SU-DHL-6 (cell line): Measurements from ENCODE around the gene ATL2.

Source experiments
- H2AFZ ChIP-seq: fragments of 200-600 bp; sonication (generic); 2 replicates; pipeline ENCODE4 v1.6.1; 2014; ENCODE audit warnings: low read depth, mild to moderate bottlenecking, moderate library complexity, mixed read lengths, antibody characterized with exemption, low read length; ENCODE audit not compliant: severe bottlenecking
- H3F3A ChIP-seq: fragments of 200-600 bp; shearing (Covaris generic); 2 replicates; pipeline ENCODE4 v1.6.0; 2016; ENCODE audit warnings: antibody characterized with exemption, mild to moderate bottlenecking; ENCODE audit not compliant: insufficient read depth
- H3K27ac ChIP-seq: fragments of 200-600 bp; sonication (generic); 2 replicates; pipeline ENCODE4 v1.5.1; 2016; ENCODE audit warnings: low read depth, mild to moderate bottlenecking, low read length, moderate library complexity, mixed read lengths
- H3K27me3 ChIP-seq: fragments of 200-600 bp; sonication (generic), shearing (Covaris generic); 2 replicates; pipeline ENCODE4 v1.6.0; 2014; ENCODE audit warnings: mild to moderate bottlenecking, low read length
- H3K36me3 ChIP-seq: fragments of 200-600 bp; sonication (generic); 2 replicates; pipeline ENCODE4 v1.6.1; 2014; ENCODE audit warnings: mild to moderate bottlenecking, low read length, mixed read lengths
- H3K4me2 ChIP-seq: fragments of 300-600, 200-600 bp; shearing (Covaris generic), sonication (generic); 2 replicates; pipeline ENCODE4 v1.6.0; 2014; ENCODE audit warnings: low read length, low read depth, mild to moderate bottlenecking; ENCODE audit not compliant: poor library complexity, severe bottlenecking
- H3K4me3 ChIP-seq: fragments of 200-600 bp; sonication (generic); 2 replicates; pipeline ENCODE4 v1.5.1; 2014; ENCODE audit warnings: antibody characterized with exemption, low read length, mild to moderate bottlenecking, mixed read lengths; ENCODE audit not compliant: insufficient read depth, poor library complexity, severe bottlenecking
- H3K79me2 ChIP-seq: fragments of 200-600 bp; sonication (generic); 2 replicates; pipeline ENCODE4 v1.6.1; 2014; ENCODE audit warnings: mild to moderate bottlenecking, low read length, moderate library complexity; ENCODE audit not compliant: insufficient read depth
- H3K9ac ChIP-seq: fragments of 200-600 bp; sonication (generic); 2 replicates; pipeline ENCODE4 v1.7.0; 2014; ENCODE audit warnings: mild to moderate bottlenecking, low read length
- H3K9me2 ChIP-seq: fragments of 200-600 bp; sonication (generic); replicated peaks from 2 replicates; pipeline ENCODE4 v1.6.1; 2014; ENCODE audit warnings: low read length; ENCODE audit not compliant: insufficient read depth
- H3K9me3 ChIP-seq: fragments of 200-600 bp; sonication (generic); 2 replicates; pipeline ENCODE4 v1.6.1; 2014; ENCODE audit warnings: low read length, mixed read lengths; ENCODE audit not compliant: insufficient read depth
- H4K20me1 ChIP-seq: fragments of 200-600 bp; sonication (generic); 2 replicates; pipeline ENCODE4 v1.6.1; 2014; ENCODE audit warnings: low read depth, mild to moderate bottlenecking, antibody characterized with exemption, low read length, moderate library complexity, mixed read lengths
- EZH2phosphoT487 ChIP-seq: fragments of 200-600 bp; sonication (generic), shearing (Covaris generic); conservative IDR thresholded peaks from 2 replicates; pipeline ENCODE4 v1.6.1; 2018; ENCODE audit warnings: mild to moderate bottlenecking, antibody characterized with exemption, low read length, moderate library complexity, mixed read lengths
- TF ChIP-seq, protein P1 (sequence below): fragments of 200-600 bp; sonication (generic); IDR thresholded peaks from one replicate; pipeline ENCODE4 v1.5.1; 2017; ENCODE audit warnings: antibody characterized with exemption, mild to moderate bottlenecking, low read length, moderate library complexity; ENCODE audit not compliant: insufficient read depth, poor library complexity, severe bottlenecking

The ATL2 gene

GRCh38 chr2:38267270-38267925, 109.7 kb downstream of the ATL2 start:
- Histone ChIP-seq H3K9ac (no peak overlapping the region), H4K20me1 (no peaks in the 10 kb centered on the region), H3K9me3 (0 out of 2 replicates have a peak, but pooled peaks cover 7% of the 10 kb centered on the region), H3K9me2 (no peaks in the 10 kb centered on the region), H2AFZ (no peak overlapping the region), H3K27me3 (no peaks in the 10 kb centered on the region), H3K79me2 (no peaks in the 10 kb centered on the region), H3K4me2 (no peak overlapping the region), H3F3A (no peaks in the 10 kb centered on the region), H3K4me3 (no peak overlapping the region), H3K36me3 (no peaks in the 10 kb centered on the region), H3K27ac (no peak overlapping the region)
- TF ChIP-seq EZH2phosphoT487 = no peak
- TF ChIP-seq, protein P1, sequence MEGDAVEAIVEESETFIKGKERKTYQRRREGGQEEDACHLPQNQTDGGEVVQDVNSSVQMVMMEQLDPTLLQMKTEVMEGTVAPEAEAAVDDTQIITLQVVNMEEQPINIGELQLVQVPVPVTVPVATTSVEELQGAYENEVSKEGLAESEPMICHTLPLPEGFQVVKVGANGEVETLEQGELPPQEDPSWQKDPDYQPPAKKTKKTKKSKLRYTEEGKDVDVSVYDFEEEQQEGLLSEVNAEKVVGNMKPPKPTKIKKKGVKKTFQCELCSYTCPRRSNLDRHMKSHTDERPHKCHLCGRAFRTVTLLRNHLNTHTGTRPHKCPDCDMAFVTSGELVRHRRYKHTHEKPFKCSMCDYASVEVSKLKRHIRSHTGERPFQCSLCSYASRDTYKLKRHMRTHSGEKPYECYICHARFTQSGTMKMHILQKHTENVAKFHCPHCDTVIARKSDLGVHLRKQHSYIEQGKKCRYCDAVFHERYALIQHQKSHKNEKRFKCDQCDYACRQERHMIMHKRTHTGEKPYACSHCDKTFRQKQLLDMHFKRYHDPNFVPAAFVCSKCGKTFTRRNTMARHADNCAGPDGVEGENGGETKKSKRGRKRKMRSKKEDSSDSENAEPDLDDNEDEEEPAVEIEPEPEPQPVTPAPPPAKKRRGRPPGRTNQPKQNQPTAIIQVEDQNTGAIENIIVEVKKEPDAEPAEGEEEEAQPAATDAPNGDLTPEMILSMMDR = no peak

DNA sequence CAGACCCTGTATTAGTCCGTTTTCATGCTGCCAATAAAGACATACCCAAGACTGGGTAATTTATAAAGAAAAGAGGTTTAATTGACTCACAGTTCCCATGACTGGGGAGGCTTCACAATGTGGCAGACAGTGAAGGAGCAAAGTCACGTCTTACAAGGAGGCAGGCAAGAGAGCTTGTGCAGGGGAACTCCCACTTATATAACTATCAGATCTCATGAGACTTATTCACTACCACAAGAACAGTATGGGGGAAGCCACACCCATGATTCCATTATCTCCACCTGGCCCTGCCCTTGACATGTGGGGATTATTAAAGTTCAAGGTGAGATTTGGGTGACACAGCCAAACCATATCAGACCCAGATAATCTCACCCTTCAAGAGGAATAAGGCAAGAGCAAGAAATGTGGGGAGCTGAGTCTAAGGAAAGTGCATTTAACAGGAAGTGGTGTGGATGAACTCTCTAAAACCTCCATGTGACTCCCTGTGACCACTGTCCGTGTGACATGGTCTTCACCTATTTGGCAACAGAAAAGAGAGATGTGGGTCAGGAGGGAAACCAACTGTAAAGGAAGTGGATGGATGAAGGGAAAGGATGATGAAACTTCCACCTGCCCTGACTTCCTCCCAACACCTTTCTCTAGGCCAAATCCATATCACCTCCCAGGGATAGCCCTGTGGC, 110.6 kb downstream of the ATL2 start:
- H4K20me1 ChIP-seq = no peaks in the 10 kb centered on the region
- H3K9ac ChIP-seq = no peak overlapping the region
- H3K9me2 ChIP-seq = no peaks in the 10 kb centered on the region
- no peak overlapping the region for H3K4me3 ChIP-seq
- H2AFZ ChIP-seq = no peak overlapping the region
- H3K27ac ChIP-seq = no peak overlapping the region
- no peak overlapping the region for H3K4me2 ChIP-seq
- no peaks in the 10 kb centered on the region for H3K27me3 ChIP-seq
- no peaks in the 10 kb centered on the region for H3K79me2 ChIP-seq
- no peaks in the 10 kb centered on the region for H3K36me3 ChIP-seq
- TF ChIP-seq EZH2phosphoT487 = no peak
- TF ChIP-seq, protein P1 = no peak
- 0 out of 2 replicates have a peak, but pooled peaks cover 7% of the 10 kb centered on the region for H3K9me3 ChIP-seq
- no peaks in the 10 kb centered on the region for H3F3A ChIP-seq

GRCh38 chr2:38265461-38265860, 111.6 kb downstream of the ATL2 start:
- H2AFZ ChIP-seq = no peak overlapping the region

More at GRCh38 chr2:38265461-38265860, 111.6 kb downstream of the ATL2 start:
- H3F3A ChIP-seq = no peaks in the 10 kb centered on the region
- no peaks in the 10 kb centered on the region for H4K20me1 ChIP-seq
- H3K9ac ChIP-seq = no peak overlapping the region
- H3K4me2 ChIP-seq = no peak overlapping the region
- no peaks in the 10 kb centered on the region for H3K9me2 ChIP-seq
- H3K9me3 ChIP-seq = 0 out of 2 replicates have a peak, but pooled peaks cover 7% of the 10 kb centered on the region
- no peak overlapping the region for H3K27ac ChIP-seq
- H3K27me3 ChIP-seq = no peaks in the 10 kb centered on the region
- H3K36me3 ChIP-seq = no peaks in the 10 kb centered on the region
- no peak overlapping the region for H3K4me3 ChIP-seq
- no peaks in the 10 kb centered on the region for H3K79me2 ChIP-seq
- no peak for TF ChIP-seq EZH2phosphoT487
- TF ChIP-seq, protein P1 = no peak
